ENCODE measurements around the gene UNC5A.
A peak's percentile ranks its signal among the peaks of the same experiment; 100 is the strongest.

Gene UNC5A

GRCh38 chr5:176895831-176896230 is 85.5 kb downstream of the UNC5A start:
- DNase-seq (ENCODE audit: low read depth): no peak
- no peak for TF ChIP-seq CTCF (IDR thresholded peaks at IDR 0.05; ENCODE audit: low read depth, low read length, missing control alignments)
- H3K4me3 ChIP-seq (ENCODE audit: low read depth, low read length): no peak overlapping the region

GRCh38 chr5:176897263-176897662 is 86.9 kb downstream of the UNC5A start:
- no peak for DNase-seq (ENCODE audit: low read depth)
- no peak for TF ChIP-seq CTCF (IDR thresholded peaks at IDR 0.05; ENCODE audit: low read depth, low read length, missing control alignments)
- H3K4me3 ChIP-seq (ENCODE audit: low read depth, low read length): no peak overlapping the region

GRCh38 chr5:176899296-176899891 is 89.0 kb downstream of the UNC5A start, which contains the start of gene HK3:
TSS of gene HK3 (minus strand) at chr5:176899346. CDS start at chr5:176896159, 3,187 bp downstream.
- DNase-seq (ENCODE audit: low read depth): no peak
- no peak for TF ChIP-seq CTCF (IDR thresholded peaks at IDR 0.05; ENCODE audit: low read depth, low read length, missing control alignments)
- no peak within 1 kb of the TSS for H3K4me3 ChIP-seq (ENCODE audit: low read depth, low read length)

DNA sequence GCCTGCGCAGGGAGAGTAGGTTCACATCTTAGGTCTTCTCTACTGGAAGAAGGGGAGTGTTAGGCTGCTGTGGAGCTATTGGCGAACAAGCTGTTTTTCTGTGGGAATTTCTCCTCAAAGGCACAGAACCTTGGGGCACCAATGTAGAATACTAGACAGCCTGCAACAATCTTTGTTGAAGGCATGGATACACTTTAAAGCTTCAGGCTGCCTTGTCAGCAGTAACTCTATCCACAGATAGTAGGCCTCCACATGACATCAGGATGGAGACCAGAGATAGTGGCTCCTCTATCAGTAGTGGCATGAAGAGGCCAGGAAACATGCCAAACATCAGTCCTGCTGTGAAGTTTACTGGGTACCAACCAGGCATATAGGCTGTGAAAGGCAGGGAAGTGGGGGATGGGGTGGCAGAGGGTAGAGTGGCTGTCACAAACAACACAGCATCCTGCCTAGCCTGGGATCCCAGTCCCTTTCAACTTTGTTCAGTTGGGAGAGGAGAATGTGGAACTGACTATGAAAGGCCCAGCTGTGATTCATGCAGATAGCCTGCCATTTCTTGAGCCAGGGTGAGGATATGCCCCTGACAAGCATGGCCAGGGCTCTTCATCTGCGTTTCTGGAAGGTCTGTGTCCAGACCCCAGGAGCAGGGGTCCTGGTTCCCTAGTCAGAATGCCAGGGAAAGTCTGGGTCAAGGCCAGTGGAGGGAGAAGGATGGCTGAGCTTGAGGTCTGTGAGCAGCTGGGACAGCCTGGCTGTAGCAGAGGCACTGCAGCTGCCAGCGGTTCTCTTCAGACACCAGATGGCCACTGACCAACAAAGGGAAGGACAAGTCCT is 89.8 kb downstream of the UNC5A start:
- DNase-seq (ENCODE audit: low read depth): no peak
- no peak for TF ChIP-seq CTCF (IDR thresholded peaks at IDR 0.05; ENCODE audit: low read depth, low read length, missing control alignments)
- H3K4me3 ChIP-seq (ENCODE audit: low read depth, low read length): no peak overlapping the region

GRCh38 chr5:176900780-176901204 is 90.4 kb downstream of the UNC5A start:
- H3K4me3 ChIP-seq (ENCODE audit: low read depth, low read length): no peak overlapping the region
- TF ChIP-seq CTCF (IDR thresholded peaks at IDR 0.05; ENCODE audit: low read depth, low read length, missing control alignments): no peak
- DNase-seq (ENCODE audit: low read depth): no peak

DNA sequence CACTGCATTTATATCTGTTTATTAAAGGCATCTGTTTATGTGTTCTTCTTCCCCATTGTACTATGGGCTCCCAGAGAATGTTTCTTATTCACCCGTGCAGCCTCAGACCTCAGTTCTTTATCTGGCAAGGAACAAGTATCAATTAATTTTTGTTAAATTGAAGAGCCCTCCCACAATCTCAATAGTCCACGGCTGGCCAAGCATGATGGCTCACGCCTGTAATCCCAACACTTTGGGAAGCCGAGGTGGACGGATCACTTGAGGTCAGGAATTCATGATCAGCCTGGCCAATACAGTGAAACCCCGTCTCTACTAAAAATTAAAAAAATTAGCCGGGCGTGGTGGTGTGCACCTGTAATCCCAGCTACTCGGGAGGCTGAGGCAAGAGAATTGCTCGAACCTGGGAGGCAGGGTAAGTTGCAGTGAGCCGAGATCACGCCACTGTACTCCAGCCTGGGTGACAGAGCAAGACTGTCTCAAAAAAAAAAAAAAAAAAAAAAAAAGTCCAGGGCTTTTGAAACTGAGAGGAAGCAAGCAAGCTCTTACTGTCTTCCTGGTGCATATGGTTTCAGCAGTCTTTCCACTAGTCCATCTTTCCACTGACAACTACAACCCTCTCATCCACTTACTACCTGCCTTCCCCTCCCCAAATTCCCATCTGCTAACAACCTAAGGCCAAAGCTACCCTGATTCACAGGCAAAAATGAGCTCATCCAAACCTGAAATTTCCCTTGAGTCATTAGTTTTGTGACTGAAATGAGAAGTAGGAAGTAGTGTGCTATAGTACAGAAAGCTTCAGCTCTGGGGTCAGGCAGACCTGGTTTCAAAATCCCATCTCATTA is 91.1 kb downstream of the UNC5A start:
- TF ChIP-seq CTCF (IDR thresholded peaks at IDR 0.05; ENCODE audit: low read depth, low read length, missing control alignments): no peak
- H3K4me3 ChIP-seq (ENCODE audit: low read depth, low read length): no peak overlapping the region
- peak; percentile 12 for DNase-seq (ENCODE audit: low read depth)
